Measurements from ENCODE around the gene GAA. TPM values are rescaled to one million over a fixed set of nuclear protein-coding genes. Genes with fewer than 3 reads are reported as not detected.

GAA gene
- total RNA-seq, 1 experiment from 2014 or later, result 131 TPM

DNA sequence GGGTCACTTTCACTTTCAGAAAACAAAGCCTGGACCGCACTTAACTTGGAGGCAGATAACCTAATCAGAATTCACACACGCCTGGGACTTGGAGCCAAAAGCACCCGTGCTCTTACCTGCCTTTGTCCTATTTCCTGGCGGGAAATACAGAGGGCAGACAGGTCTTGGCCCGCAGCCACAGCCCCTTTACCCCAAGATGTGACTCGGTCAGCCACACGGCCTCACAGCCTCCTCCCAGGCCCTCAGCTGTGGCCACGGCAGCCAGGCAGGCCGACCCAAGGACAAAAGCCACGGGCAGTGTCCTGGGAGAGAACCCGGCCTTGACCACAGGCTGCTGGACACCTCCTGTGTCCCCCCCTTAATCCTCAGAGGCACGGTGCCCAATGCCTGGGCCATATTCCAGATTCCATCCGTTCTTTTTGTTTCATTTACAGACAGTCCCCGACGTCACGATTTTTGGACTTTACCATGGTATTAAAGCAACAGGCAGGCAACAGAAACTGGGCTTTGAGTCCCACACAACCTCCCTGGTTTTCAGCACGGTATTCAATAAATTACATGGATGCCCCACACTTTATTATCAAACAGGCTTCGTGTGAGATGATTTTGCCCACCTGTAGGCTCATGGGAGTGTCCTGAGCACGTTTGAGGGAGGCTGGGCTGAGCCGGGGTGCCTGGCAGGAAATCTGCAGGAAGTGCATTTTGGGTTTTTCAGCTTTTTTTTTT lies 30.1 kb upstream of the GAA start:
- CTCF ChIA-PET, result interaction anchor here (1.7 kb wide), 1 partner anchor 63 kb away, joined by 5 read pairs; no protein-coding TSS in a partner anchor
- Histone ChIP-seq H2AFZ (ENCODE audit: low read depth, low read length, poor library complexity, severe bottlenecking) (no peak overlapping the region), H3K9me2 (ENCODE audit: insufficient read depth) (no peaks in the 10 kb centered on the region), H4K20me1 (ENCODE audit: insufficient read depth) (no peaks in the 10 kb centered on the region), H3K27ac (ENCODE audit: low read depth, low read length) (no peak overlapping the region), H3K4me3 (replicated peaks in 1 of 2; ENCODE audit: low read depth in 1 of 2, low read length in 2 of 2) (no peak overlapping the region), H3K79me2 (ENCODE audit: insufficient read depth, low read length) (no peaks in the 10 kb centered on the region), H3K4me1 (ENCODE audit: control insufficient read depth in 1 of 2, insufficient read depth in 2 of 2, low read length in 2 of 2) (no peaks in the 10 kb centered on the region; a peak in 1 of 4 replicates), H3K4me2 (ENCODE audit: low read length) (no peak overlapping the region), H3K27me3 (ENCODE audit: insufficient read depth, low read length) (no peaks in the 10 kb centered on the region), H3K9ac (ENCODE audit: low read length) (no peak overlapping the region), H3K36me3 (ENCODE audit: control insufficient read depth in 1 of 2, insufficient read depth in 2 of 2, low read length in 2 of 2) (no peaks in the 10 kb centered on the region), H3K9me3 (ENCODE audit: control insufficient read depth in 1 of 2, insufficient read depth in 1 of 2, low read depth in 1 of 2, low read length in 2 of 2) (no peaks in the 10 kb centered on the region)
- no peak for ATAC-seq
- no TSS peak for BruUV-seq (replicated peaks)
- POLR2A ChIA-PET, result interaction anchor here (0.6 kb wide), 1 partner anchor 264 kb away, joined by 4 read pairs; no protein-coding TSS in a partner anchor
- RAD21 ChIA-PET (ENCODE audit: low non-redundant PET in 1 of 2, low total read pairs in 2 of 2, uncharacterized antibody in 2 of 2, unreplicated experiment in 2 of 2), result no interaction called here
- intact Hi-C loops (cut with micrococcal nuclease), result no loop called here
- TF ChIP-seq POLR2AphosphoS5 (IDR thresholded peaks at IDR 0.05; ENCODE audit: low read depth, low read length) (no peak), FOSL1 (IDR thresholded peaks at IDR 0.05; ENCODE audit: low read depth) (no peak), CBX3 (IDR thresholded peaks at IDR 0.05; ENCODE audit: low read depth) (no peak), ZNF274 (IDR thresholded peaks at IDR 0.05; ENCODE audit: low read depth, low read length) (no peak), ELF1 (IDR thresholded peaks at IDR 0.05; ENCODE audit: borderline replicate concordance, low read depth) (no peak), EZH2phosphoT487 (IDR thresholded peaks at IDR 0.05; ENCODE audit: borderline replicate concordance) (no peak), TCF7L2 (IDR thresholded peaks at IDR 0.05; ENCODE audit: borderline replicate concordance, extremely low read depth, insufficient read depth, insufficient read length) (no peak), SRF (IDR thresholded peaks at IDR 0.05; ENCODE audit: low read depth) (no peak), SIN3A (IDR thresholded peaks at IDR 0.05; ENCODE audit: low read depth) (no peak), JUND (IDR thresholded peaks at IDR 0.05) (no peak), POLR2A (IDR thresholded peaks at IDR 0.05; ENCODE audit: borderline replicate concordance, extremely low read depth, insufficient read depth, insufficient read length) (no peak), EGR1 (IDR thresholded peaks at IDR 0.05; ENCODE audit: low read depth) (no peak), ZBTB33 (IDR thresholded peaks at IDR 0.05; ENCODE audit: extremely low read depth, insufficient replicate concordance, low read length) (no peak)
- TF ChIP-seq, protein P1, sequence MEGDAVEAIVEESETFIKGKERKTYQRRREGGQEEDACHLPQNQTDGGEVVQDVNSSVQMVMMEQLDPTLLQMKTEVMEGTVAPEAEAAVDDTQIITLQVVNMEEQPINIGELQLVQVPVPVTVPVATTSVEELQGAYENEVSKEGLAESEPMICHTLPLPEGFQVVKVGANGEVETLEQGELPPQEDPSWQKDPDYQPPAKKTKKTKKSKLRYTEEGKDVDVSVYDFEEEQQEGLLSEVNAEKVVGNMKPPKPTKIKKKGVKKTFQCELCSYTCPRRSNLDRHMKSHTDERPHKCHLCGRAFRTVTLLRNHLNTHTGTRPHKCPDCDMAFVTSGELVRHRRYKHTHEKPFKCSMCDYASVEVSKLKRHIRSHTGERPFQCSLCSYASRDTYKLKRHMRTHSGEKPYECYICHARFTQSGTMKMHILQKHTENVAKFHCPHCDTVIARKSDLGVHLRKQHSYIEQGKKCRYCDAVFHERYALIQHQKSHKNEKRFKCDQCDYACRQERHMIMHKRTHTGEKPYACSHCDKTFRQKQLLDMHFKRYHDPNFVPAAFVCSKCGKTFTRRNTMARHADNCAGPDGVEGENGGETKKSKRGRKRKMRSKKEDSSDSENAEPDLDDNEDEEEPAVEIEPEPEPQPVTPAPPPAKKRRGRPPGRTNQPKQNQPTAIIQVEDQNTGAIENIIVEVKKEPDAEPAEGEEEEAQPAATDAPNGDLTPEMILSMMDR (IDR thresholded peaks at IDR 0.05 in 2 of 3, conservative IDR thresholded peaks at IDR 0.05 in 1 of 3; ENCODE audit: borderline replicate concordance in 1 of 3, insufficient read depth in 1 of 3, low read depth in 2 of 3, low read length in 2 of 3), result no peak
- TF ChIP-seq, protein P2, sequence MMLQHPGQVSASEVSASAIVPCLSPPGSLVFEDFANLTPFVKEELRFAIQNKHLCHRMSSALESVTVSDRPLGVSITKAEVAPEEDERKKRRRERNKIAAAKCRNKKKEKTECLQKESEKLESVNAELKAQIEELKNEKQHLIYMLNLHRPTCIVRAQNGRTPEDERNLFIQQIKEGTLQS (IDR thresholded peaks at IDR 0.05), result no peak
- no peak for DNase-seq (ENCODE audit: low read depth, low spot score)

Measured in HCT116 (cell line).